Lung (tissue), 12 donors: ENCODE results near the gene SIN3B. TPM values are rescaled to one million over a fixed set of nuclear protein-coding genes. Genes with fewer than 3 reads are reported as not detected.

Source experiments
- ATAC-seq: fragments of 200-7000 bp; cut with Tn5 transposase; one replicate; pipeline ENCODE4 v1.9.1; 2020; ENCODE audit warnings: moderate number of reproducible peaks; ENCODE audit not compliant: insufficient read depth, low FRiP score
- DNase-seq, 3 donors: peaks; one replicate each; pipeline ENCODE4 v3.0.0-alpha.2; 2013 to 2017
- H3K27ac ChIP-seq, 2 donors: one replicate each; pipeline ENCODE4 v1.5.1; 2013; ENCODE audit warnings: mild to moderate bottlenecking in 2 of 2, moderate library complexity in 2 of 2, control low read depth in 1 of 2, inconsistent platforms in 1 of 2, low read depth in 1 of 2, low read length in 1 of 2
- H3K27me3 ChIP-seq, 3 donors: one replicate each; pipeline ENCODE4 v1.5.1; 2013; ENCODE audit warnings: low read length in 2 of 3; ENCODE audit not compliant: control insufficient read depth in 3 of 3, insufficient read depth in 3 of 3
- H3K36me3 ChIP-seq, 4 donors: one replicate each; pipeline ENCODE4 v1.5.1; 2013; ENCODE audit warnings: low read length in 4 of 4, mild to moderate bottlenecking in 1 of 4, moderate library complexity in 1 of 4; ENCODE audit not compliant: control insufficient read depth in 4 of 4, insufficient read depth in 4 of 4
- H3K4me1 ChIP-seq, 5 donors: one replicate each; pipeline ENCODE4 v1.5.1; 2013; ENCODE audit warnings: low read length in 5 of 5, mild to moderate bottlenecking in 2 of 5, moderate library complexity in 1 of 5; ENCODE audit not compliant: control insufficient read depth in 5 of 5, insufficient read depth in 5 of 5
- H3K4me3 ChIP-seq: one replicate; pipeline ENCODE4 v1.5.1; 2013; ENCODE audit warnings: mild to moderate bottlenecking, control low read depth, moderate library complexity
- H3K9ac ChIP-seq, 2 donors: one replicate each; pipeline ENCODE4 v1.5.1; 2013; ENCODE audit warnings: low read length in 2 of 2, control low read depth in 1 of 2; ENCODE audit not compliant: insufficient read depth in 1 of 2
- H3K9me3 ChIP-seq, 4 donors: one replicate each; pipeline ENCODE4 v1.5.1; 2013; ENCODE audit warnings: low read length in 3 of 4, mild to moderate bottlenecking in 1 of 4, moderate library complexity in 1 of 4; ENCODE audit not compliant: control insufficient read depth in 4 of 4, insufficient read depth in 3 of 4
- WGBS, 2 donors: extraction: QIAGEN DNeasy Blood & Tissue Kit; methylation state at CpG; one replicate each; pipeline ENCODE4 v1.1.7; 2013; 5-methylcytosine and 5-hydroxymethylcytosine counted together
- polyA plus RNA-seq, 2 donors: library from polyadenylated mRNA; stranded (reverse); fragments of 200-250 nt; gene quantifications; one replicate each; pipeline ENCODE4 v1.2.1, GENCODE V29; 2013
- total RNA-seq, 2 donors: library from RNA; depleted of rRNA in 1 of 2; stranded (reverse); fragments of >200 nt in 1 of 2; gene quantifications; one replicate each; pipeline ENCODE4 v1.2.1, GENCODE V29; 2014 to 2021
- TF ChIP-seq, protein P1 (sequence below): IDR thresholded peaks from 2 replicates; pipeline ENCODE4 v1.5.1; 2012; ENCODE audit warnings: mild to moderate bottlenecking; ENCODE audit errors: control extremely low read depth, extremely low read depth
- donor health status: control.
- donor health status: control.
- donor health status: Bipolar disorder and iron deficiency.
- donor health status: healthy.
- donor health status: DM: yes; HTN: yes; CAD: no.

SIN3B gene
- total and polyA plus RNA-seq, 4 donors: 29.5 to 63.9 (median 54.5) TPM

DNA sequence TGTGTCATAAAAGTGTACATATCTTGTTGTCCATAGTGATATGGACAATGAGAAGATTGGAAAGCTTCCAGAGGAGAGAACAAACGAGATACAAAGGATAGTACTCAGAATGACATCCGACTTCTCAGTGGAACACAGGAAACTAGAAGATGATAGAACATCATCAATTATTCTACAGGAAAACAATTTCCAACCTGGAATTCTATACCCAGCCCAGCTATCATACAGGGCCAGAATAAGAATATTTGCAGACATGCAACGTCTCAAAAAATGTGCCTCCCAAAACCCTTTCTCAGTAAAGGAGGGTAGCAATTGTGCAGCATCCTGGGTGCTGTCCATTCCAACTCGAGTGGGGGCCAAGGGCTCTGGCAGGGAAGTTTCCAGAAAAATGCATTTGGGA is 83.6 kb downstream of the SIN3B start:
- Histone ChIP-seq H3K9me3 (peaks cover 4 to 25% (median 16%) of the 10 kb centered on the region in 4 donors), H3K36me3 (peaks cover 0 to 37% (median 9%) of the 10 kb centered on the region in 4 donors), H3K4me3 (no peak overlapping the region), H3K27me3 (no peaks in the 10 kb centered on the region), H3K9ac (no peak overlapping the region), H3K27ac (no peak overlapping the region), H3K4me1 (no peaks in the 10 kb centered on the region)
- WGBS, 2 donors: 83 to 88% methylated on average over 4 of the region's 4 CpGs
- no peak for ATAC-seq
- DNase-seq: no peak
- TF ChIP-seq, protein P1, sequence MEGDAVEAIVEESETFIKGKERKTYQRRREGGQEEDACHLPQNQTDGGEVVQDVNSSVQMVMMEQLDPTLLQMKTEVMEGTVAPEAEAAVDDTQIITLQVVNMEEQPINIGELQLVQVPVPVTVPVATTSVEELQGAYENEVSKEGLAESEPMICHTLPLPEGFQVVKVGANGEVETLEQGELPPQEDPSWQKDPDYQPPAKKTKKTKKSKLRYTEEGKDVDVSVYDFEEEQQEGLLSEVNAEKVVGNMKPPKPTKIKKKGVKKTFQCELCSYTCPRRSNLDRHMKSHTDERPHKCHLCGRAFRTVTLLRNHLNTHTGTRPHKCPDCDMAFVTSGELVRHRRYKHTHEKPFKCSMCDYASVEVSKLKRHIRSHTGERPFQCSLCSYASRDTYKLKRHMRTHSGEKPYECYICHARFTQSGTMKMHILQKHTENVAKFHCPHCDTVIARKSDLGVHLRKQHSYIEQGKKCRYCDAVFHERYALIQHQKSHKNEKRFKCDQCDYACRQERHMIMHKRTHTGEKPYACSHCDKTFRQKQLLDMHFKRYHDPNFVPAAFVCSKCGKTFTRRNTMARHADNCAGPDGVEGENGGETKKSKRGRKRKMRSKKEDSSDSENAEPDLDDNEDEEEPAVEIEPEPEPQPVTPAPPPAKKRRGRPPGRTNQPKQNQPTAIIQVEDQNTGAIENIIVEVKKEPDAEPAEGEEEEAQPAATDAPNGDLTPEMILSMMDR: no peak

DNA sequence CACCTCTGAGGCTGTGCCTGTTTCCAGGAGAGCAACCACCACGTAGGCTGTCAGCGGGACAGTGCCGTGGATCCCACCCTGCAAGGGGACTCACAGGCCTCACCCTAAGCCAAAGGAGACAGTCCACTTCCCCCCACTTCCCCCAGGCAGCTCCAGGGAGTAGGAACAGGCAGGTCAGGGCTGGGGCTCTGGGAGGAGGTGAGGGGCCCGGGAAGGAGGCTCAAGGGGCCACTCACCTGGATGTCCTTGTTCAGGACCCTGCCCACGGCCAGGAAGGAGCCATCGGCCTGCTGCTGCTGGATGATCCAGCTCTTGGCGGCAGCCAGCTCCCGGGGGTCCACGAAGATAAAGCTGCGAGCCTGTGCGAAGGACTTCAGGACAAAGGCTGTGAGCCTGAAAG is 85.2 kb downstream of the SIN3B start:
- no peaks in the 10 kb centered on the region for H3K27me3 ChIP-seq
- H3K4me3 ChIP-seq: no peak overlapping the region
- peaks cover 4 to 28% (median 16%) of the 10 kb centered on the region in 4 donors for H3K9me3 ChIP-seq
- TF ChIP-seq, protein P1: no peak
- no peak overlapping the region for H3K27ac ChIP-seq
- H3K9ac ChIP-seq: no peak overlapping the region
- DNase-seq: no peak
- WGBS, 2 donors: 94 to 98% methylated on average over 11 of the region's 11 CpGs
- ATAC-seq: no peak
- no peaks in the 10 kb centered on the region for H3K4me1 ChIP-seq
- H3K36me3 ChIP-seq: peaks cover 0 to 40% (median 11%) of the 10 kb centered on the region in 4 donors

DNA sequence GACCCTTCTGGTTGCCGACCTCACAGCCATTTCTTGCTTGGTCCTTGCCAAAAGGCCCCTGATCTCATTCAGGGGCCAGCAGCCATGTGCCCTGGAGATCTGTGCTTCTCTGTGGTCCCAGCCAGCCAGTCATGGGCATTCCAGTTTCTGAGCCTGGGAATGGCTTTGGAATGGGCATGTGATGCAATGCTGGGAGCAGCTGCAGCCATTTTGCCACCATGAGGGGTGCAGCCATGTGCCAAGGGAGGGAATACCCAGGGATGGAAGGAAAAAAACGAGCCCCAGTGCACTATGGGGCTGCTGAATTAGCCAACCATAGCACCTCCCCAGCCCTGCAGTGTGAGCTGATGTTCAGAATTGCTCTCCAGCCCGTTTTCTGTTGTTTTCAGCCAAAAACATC is 85.9 kb downstream of the SIN3B start:
- Histone ChIP-seq H3K27ac (no peak overlapping the region), H3K36me3 (peaks cover 0 to 46% (median 15%) of the 10 kb centered on the region in 4 donors), H3K9ac (no peak overlapping the region), H3K4me3 (no peak overlapping the region), H3K4me1 (no peaks in the 10 kb centered on the region), H3K9me3 (peaks cover 4 to 31% (median 19%) of the 10 kb centered on the region in 4 donors), H3K27me3 (no peaks in the 10 kb centered on the region)
- DNase-seq (no peak), ATAC-seq (no peak)
- TF ChIP-seq, protein P1: no peak
- WGBS, 2 donors: 81% methylated on average over 3 of the region's 3 CpGs

DNA sequence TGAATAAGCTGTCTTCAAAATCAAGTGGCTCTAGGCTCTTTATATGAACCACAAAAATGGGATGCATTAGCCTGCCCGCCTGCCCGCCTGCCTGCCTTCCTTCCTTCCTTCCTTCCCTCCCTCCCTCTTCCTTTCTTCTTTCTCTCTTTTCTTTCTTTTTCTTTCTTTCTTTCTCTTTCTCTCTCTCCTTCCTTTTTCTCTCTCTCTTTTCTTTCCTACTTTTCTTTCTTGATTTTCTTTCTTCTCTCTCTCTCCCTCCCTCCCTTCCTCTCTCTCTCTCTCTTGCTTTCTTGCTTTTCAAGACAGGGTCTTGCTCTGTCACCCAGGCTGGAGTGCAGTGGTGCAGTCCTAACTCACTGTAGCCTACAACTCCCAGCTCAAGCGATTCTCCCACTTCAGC is 86.5 kb downstream of the SIN3B start:
- TF ChIP-seq, protein P1: no peak
- no peak overlapping the region for H3K9ac ChIP-seq
- DNase-seq: no peak
- no peak overlapping the region for H3K4me3 ChIP-seq
- H3K27me3 ChIP-seq: no peaks in the 10 kb centered on the region
- H3K27ac ChIP-seq: no peak overlapping the region
- H3K36me3 ChIP-seq: peaks cover 0 to 45% (median 15%) of the 10 kb centered on the region in 4 donors
- no peaks in the 10 kb centered on the region for H3K4me1 ChIP-seq
- no peak for ATAC-seq
- peaks cover 4 to 31% (median 19%) of the 10 kb centered on the region in 4 donors for H3K9me3 ChIP-seq
- WGBS, 2 donors: 58 to 62% methylated on average over 3 of the region's 3 CpGs
